ENCODE results near the gene TLCD5.

GRCh38 chr11:120332822-120333716, 8.0 kb downstream of the TLCD5 start:
- no peak for TF ChIP-seq POLR2A (IDR thresholded peaks at IDR 0.05)
- no peak for TF ChIP-seq CTCF (IDR thresholded peaks at IDR 0.05)
